Activated CD8-positive, alpha-beta memory T cell treated with anti-CD3 and anti-CD28 coated beads, Interleukin-2, amount 50 U/mL, for 24 hours (primary cell): ENCODE results near the gene MAPK6.

ENCODE experiments used
- DNase-seq: peaks from one replicate; pipeline ENCODE4 v3.0.0-alpha.2; 2020; ENCODE audit errors: extremely low read depth

MAPK6 gene

GRCh38 chr15:52103217-52104207 is 84.5 kb downstream of the MAPK6 start:
- no peak for DNase-seq

- no peak for DNase-seq
These were observed 85.5 kb downstream of the MAPK6 start for GRCh38 chr15:52104532-52105004.

GRCh38 chr15:52105846-52106245 is 86.8 kb downstream of the MAPK6 start:
- no peak for DNase-seq

GRCh38 chr15:52106641-52107040 is 87.6 kb downstream of the MAPK6 start:
- no peak for DNase-seq

- DNase-seq = no peak
These were observed 88.2 kb downstream of the MAPK6 start for GRCh38 chr15:52107238-52107637.

GRCh38 chr15:52109559-52110451 is 90.8 kb downstream of the MAPK6 start:
- DNase-seq = no peak

GRCh38 chr15:52111517-52112202 is 92.6 kb downstream of the MAPK6 start:
- DNase-seq = no peak

GRCh38 chr15:52112203-52112750 is 93.3 kb downstream of the MAPK6 start:
- DNase-seq = no peak

- no peak for DNase-seq
These were observed 94.2 kb downstream of the MAPK6 start for GRCh38 chr15:52113235-52113634.

- DNase-seq = no peak
These were observed 94.7 kb downstream of the MAPK6 start for GRCh38 chr15:52113708-52114107.

- DNase-seq = no peak
These were observed 95.4 kb downstream of the MAPK6 start for GRCh38 chr15:52114261-52115055.

- no peak for DNase-seq
These were observed 96.8 kb downstream of the MAPK6 start for GRCh38 chr15:52115598-52116427.
